ENCODE data around the gene ZNF124.

- TF ChIP-seq CTCF (IDR thresholded peaks at IDR 0.05), result no peak
- no peak for TF ChIP-seq POLR2A (IDR thresholded peaks at IDR 0.05)
These were observed 13.8 kb upstream of the ZNF124 start for GRCh38 chr1:247185667-247186066.
